BLaER1 (cell line): ENCODE data around the gene ITGB5.

Experiments
- H3K27ac ChIP-seq: shearing (Covaris generic); formaldehyde crosslinking; 2 replicates; pipeline ENCODE4 v1.8.1; 2022
- H3K27me3 ChIP-seq: shearing (Covaris generic); formaldehyde crosslinking; 2 replicates; pipeline ENCODE4 v1.8.1; 2022
- H3K36me3 ChIP-seq: shearing (Covaris generic); formaldehyde crosslinking; 2 replicates; pipeline ENCODE4 v1.8.1; 2022
- H3K4me1 ChIP-seq: shearing (Covaris generic); formaldehyde crosslinking; 2 replicates; pipeline ENCODE4 v1.8.1; 2022
- H3K4me2 ChIP-seq: shearing (Covaris generic); formaldehyde crosslinking; 2 replicates; pipeline ENCODE4 v1.8.1; 2022
- H3K4me3 ChIP-seq: shearing (Covaris generic); formaldehyde crosslinking; 2 replicates; pipeline ENCODE4 v1.8.1; 2022
- H3K9ac ChIP-seq: shearing (Covaris generic); formaldehyde crosslinking; 2 replicates; pipeline ENCODE4 v1.8.1; 2022
- H3K9me3 ChIP-seq: shearing (Covaris generic); formaldehyde crosslinking; 2 replicates; pipeline ENCODE4 v1.8.1; 2022
- H4K20me1 ChIP-seq: shearing (Covaris generic); formaldehyde crosslinking; 2 replicates; pipeline ENCODE4 v1.8.1; 2022
- Cebpa-rat ChIP-seq: shearing (Covaris generic); IDR thresholded peaks from 2 replicates; pipeline ENCODE4 v1.8.1; 2022

ITGB5 gene

DNA sequence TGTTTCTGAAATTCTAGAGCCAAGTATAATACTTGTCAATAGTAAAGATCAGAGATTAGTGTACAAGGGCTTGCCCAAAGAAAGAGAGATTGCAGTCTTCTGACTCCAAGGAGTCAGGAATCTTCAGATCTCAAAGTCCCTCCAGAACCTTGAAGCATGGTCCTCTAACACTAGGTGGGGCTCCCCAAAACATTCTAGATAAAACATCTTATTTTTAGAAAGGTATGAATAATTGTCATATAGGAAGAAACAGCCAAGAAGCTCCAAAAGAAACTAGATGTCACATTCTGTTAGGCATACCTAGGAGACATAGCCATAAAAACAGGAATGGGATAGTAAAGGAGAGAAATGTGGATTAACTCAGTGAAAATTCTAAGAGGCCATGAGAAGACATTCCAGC, 36.7 kb upstream of the ITGB5 start:
- no peak overlapping the region for H3K9ac ChIP-seq
- no peaks in the 10 kb centered on the region for H3K36me3 ChIP-seq
- H3K4me1 ChIP-seq, result no peaks in the 10 kb centered on the region
- H3K27ac ChIP-seq, result no peak overlapping the region
- TF ChIP-seq Cebpa-rat, result no peak
- H3K27me3 ChIP-seq, result no peaks in the 10 kb centered on the region
- H3K9me3 ChIP-seq, result no peaks in the 10 kb centered on the region
- H3K4me3 ChIP-seq, result no peak overlapping the region
- no peak overlapping the region for H3K4me2 ChIP-seq
- no peaks in the 10 kb centered on the region for H4K20me1 ChIP-seq

DNA sequence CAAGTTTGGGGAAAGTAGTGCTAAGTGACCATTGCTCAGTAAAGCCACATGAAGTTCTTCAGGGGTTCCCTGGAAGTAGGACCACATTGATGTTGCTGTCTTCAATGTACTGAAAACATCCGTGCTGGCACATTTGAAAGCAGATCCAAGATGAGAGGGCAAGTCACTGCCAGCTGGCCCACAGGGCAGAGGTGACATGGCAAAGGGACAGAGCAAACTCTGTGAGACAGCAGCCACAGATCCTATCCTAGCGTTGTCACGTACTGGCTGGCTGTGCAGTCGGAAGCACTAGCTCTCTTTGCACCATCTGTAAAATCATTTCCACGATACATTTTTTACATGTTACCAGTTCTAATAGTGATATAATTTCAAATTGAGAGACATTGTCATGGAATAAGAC, 33.6 kb upstream of the ITGB5 start:
- no peaks in the 10 kb centered on the region for H3K9me3 ChIP-seq
- no peaks in the 10 kb centered on the region for H3K27me3 ChIP-seq
- no peak overlapping the region for H3K9ac ChIP-seq
- no peaks in the 10 kb centered on the region for H3K36me3 ChIP-seq
- no peak overlapping the region for H3K4me2 ChIP-seq
- H3K4me3 ChIP-seq, result no peak overlapping the region
- no peaks in the 10 kb centered on the region for H4K20me1 ChIP-seq
- H3K4me1 ChIP-seq, result no peaks in the 10 kb centered on the region
- no peak for TF ChIP-seq Cebpa-rat
- H3K27ac ChIP-seq, result no peak overlapping the region

DNA sequence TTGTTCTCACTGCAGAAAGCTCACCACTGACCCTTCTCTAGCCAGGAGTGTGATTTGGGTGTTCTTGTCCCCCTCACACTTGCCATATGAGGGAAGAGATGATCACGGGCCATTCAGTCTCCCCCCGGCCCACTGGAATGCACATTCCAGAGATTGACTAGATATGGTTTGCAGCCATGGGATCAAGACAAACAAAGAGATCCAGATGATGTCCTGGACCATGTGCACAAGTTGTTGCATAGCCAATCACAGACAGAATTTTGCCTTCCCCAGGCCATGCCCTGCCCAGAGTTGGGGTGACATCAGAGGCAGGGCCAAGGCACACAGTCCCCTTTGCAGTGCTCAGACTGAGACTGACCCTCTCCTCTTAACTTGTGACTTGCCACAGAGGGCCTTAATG, 32.6 kb upstream of the ITGB5 start:
- Histone ChIP-seq H3K9me3 (no peaks in the 10 kb centered on the region), H3K4me1 (no peaks in the 10 kb centered on the region), H3K4me2 (no peak overlapping the region), H4K20me1 (no peaks in the 10 kb centered on the region), H3K27ac (no peak overlapping the region), H3K27me3 (no peaks in the 10 kb centered on the region), H3K9ac (no peak overlapping the region), H3K36me3 (no peaks in the 10 kb centered on the region), H3K4me3 (no peak overlapping the region)
- TF ChIP-seq Cebpa-rat, result no peak

DNA sequence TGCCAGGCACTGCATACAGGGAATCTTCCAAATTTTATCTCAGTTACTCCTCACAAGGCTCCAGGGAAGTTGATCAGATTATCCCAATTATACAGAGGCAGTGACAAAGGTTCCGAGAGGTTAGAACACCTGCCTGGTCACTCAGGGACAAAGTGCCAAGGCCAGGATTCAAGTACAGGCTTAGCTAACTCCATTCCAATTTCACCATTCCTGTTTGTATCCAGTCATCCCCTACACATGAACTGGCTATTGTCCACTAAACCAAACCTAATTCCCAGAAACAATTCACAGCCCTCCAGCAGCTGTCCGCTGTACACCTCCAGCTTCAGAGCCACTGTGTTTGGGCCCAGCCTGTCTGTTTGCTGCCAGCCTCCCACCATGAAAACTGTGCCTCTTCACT, 31.4 kb upstream of the ITGB5 start:
- H3K9ac ChIP-seq, result no peak overlapping the region
- no peak overlapping the region for H3K4me2 ChIP-seq
- no peak for TF ChIP-seq Cebpa-rat
- no peak overlapping the region for H3K4me3 ChIP-seq
- no peaks in the 10 kb centered on the region for H3K27me3 ChIP-seq
- H3K9me3 ChIP-seq, result no peaks in the 10 kb centered on the region
- no peaks in the 10 kb centered on the region for H4K20me1 ChIP-seq
- no peak overlapping the region for H3K27ac ChIP-seq
- H3K4me1 ChIP-seq, result no peaks in the 10 kb centered on the region
- no peaks in the 10 kb centered on the region for H3K36me3 ChIP-seq

DNA sequence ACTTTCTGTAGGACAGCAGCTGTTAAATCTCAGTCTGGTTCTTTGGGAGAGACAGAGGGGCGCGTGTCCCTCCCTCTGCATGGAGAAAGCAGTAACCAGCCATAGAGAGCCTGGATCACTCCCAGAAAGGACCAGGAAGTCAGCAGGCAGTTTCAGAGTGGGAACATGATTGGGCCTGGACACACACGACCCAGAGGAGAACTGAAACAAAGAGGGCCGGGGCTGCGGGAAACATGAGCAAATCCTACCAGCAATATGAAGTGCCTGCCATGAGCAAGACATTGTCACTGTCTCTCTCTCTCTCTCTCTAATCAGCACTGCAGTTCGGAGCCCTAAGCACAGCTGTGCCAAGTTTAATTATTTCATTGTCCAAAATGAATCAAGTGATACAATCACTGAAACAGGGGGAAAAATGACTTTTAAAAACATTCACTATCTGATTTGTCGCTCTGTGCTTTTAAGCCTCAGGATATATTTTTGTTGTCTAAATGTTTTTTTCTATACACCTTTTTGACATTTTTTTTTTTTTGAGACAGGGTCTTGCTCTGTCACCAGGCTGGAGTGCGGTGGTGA, 29.8 kb upstream of the ITGB5 start:
- Histone ChIP-seq H3K27ac (no peak overlapping the region), H3K27me3 (no peaks in the 10 kb centered on the region), H3K9me3 (no peaks in the 10 kb centered on the region), H3K4me1 (no peaks in the 10 kb centered on the region), H3K9ac (no peak overlapping the region), H3K4me3 (no peak overlapping the region), H3K4me2 (no peak overlapping the region), H4K20me1 (no peaks in the 10 kb centered on the region), H3K36me3 (no peaks in the 10 kb centered on the region)
- no peak for TF ChIP-seq Cebpa-rat

DNA sequence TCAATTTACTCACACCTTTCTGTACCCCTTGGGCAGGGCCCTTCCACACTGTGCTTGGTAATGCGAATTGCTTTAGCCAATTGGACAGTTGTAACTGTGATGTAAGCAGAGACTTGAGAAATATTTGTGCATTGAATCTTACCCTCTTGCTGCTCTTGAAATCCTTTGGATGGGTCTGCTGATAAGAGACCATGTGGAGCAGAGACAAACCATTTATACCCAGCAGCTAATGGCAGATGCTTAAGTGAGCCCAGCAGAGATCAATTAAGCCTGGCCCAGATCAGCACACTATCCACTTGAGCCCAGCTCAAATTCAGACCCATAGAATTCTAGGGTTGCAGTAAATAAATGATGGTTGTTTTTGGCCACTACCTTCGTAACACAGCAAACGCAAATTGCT, 28.1 kb upstream of the ITGB5 start:
- H3K9ac ChIP-seq, result no peak overlapping the region
- H3K9me3 ChIP-seq, result no peaks in the 10 kb centered on the region
- H3K4me1 ChIP-seq, result no peaks in the 10 kb centered on the region
- H3K27me3 ChIP-seq, result no peaks in the 10 kb centered on the region
- no peak overlapping the region for H3K4me2 ChIP-seq
- no peaks in the 10 kb centered on the region for H4K20me1 ChIP-seq
- no peak for TF ChIP-seq Cebpa-rat
- no peak overlapping the region for H3K27ac ChIP-seq
- no peak overlapping the region for H3K4me3 ChIP-seq
- no peaks in the 10 kb centered on the region for H3K36me3 ChIP-seq

DNA sequence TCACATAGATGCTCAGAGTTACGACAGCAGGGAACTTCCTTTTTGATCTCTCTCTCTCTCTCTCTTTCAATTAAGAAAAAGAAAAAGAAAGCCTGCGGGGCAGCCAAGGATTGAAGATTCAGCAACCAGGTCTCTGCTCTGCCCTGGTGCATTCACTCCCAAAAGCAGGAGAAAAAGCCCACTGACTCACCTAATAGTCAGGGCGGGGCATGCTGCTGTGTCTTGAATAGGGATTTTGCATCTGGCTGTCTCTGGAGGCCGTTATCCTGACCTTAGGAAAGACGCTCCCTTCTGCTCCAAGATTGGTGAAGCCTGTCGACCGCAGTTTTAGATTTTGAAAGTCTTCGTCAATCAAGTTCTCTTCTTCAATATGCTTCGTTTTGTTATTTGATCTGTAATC, 20.8 kb upstream of the ITGB5 start:
- H3K9ac ChIP-seq, result no peak overlapping the region
- H3K4me3 ChIP-seq, result no peak overlapping the region
- no peaks in the 10 kb centered on the region for H3K27me3 ChIP-seq
- H3K4me1 ChIP-seq, result no peaks in the 10 kb centered on the region
- H3K36me3 ChIP-seq, result no peaks in the 10 kb centered on the region
- no peak for TF ChIP-seq Cebpa-rat
- no peaks in the 10 kb centered on the region for H4K20me1 ChIP-seq
- H3K4me2 ChIP-seq, result no peak overlapping the region
- no peak overlapping the region for H3K27ac ChIP-seq
- no peaks in the 10 kb centered on the region for H3K9me3 ChIP-seq

DNA sequence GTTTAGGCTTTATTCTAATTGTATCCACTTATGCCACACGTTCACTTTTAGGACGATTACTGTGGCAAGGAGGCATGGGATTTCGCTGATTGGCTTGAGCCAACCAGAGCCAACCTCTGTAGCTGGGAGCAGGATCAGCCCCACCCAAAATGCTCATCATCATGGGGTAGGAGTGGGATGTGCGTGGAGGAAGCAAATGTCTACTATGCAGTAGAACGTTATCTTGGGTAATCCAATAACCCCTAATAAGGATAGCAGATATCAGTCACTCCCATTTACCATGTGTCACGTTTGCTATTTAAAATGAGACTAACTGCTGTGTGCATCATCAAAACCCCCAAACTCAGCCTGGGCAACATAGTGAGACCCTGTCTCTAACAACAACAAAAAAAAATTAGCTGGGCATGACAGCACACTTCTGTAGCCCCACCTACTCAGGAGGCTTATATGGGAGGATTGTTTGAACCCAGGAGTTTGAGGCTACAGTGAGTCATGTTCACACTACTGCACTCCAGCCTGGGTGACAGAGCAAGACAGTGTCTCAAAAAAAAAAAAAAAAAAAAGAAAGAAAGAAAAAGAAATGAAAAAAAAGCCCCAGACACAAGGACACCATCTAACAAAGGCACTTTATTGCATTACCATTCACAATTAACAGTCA, 17.8 kb upstream of the ITGB5 start:
- Histone ChIP-seq H3K27ac (no peak overlapping the region), H3K4me3 (no peak overlapping the region), H4K20me1 (no peaks in the 10 kb centered on the region), H3K27me3 (no peaks in the 10 kb centered on the region), H3K4me1 (no peaks in the 10 kb centered on the region), H3K9me3 (no peaks in the 10 kb centered on the region), H3K36me3 (no peaks in the 10 kb centered on the region), H3K4me2 (no peak overlapping the region), H3K9ac (no peak overlapping the region)
- TF ChIP-seq Cebpa-rat, result no peak

DNA sequence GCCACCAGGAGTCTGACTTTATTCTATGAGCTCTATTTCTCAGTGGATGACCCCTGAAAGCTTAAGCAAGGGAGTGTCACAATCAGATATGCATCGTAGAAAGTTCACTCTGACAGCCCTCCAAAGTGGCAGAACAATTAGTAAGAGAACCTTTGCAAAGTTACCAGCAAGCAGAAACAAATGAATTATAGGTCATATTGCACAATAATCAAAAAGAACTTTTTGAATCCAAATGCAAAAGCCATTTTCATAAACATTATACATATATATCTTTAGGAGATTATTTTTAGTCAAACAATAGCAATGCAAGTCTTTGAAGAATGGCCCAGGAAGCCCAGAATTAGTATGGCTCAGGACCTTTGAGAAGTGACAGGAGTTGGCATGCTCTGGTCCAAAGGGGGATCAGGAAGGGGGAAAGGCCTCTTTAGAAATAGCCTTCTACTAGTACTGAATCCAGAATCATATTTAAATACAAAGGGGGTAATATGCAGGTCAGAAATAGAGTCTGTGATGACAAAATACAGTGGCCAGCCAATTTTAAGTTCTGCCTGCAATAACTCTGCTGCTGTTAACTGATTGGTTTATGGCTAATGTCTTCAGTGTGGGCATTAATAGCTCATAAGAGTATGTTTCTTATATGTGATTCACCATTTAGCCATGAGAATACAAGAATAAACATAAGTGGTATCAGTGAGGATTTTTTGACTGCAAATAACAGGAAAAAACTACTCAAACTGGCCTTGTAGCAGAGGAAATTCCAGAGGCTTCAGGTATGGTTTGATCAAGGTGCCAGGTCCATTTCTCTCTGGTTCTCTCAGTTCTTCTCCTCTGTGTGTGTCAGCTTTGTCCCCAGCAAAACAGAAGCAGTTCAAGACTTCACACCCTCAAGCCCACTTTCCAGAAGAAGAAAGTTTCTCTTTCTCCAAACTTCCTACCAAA, 17.0 kb upstream of the ITGB5 start:
- Histone ChIP-seq H3K9ac (no peak overlapping the region), H3K4me2 (no peak overlapping the region), H3K4me3 (no peak overlapping the region), H3K9me3 (no peaks in the 10 kb centered on the region), H3K27me3 (no peaks in the 10 kb centered on the region), H4K20me1 (no peaks in the 10 kb centered on the region), H3K36me3 (no peaks in the 10 kb centered on the region), H3K27ac (no peak overlapping the region), H3K4me1 (no peaks in the 10 kb centered on the region)
- peak; percentile 33; the same call in 1 of the 2 replicates for TF ChIP-seq Cebpa-rat
